Epithelial cell of proximal tubule (primary cell): ENCODE results near the gene ATF2. TPM values are rescaled to one million over a fixed set of nuclear protein-coding genes. Genes with fewer than 3 reads are reported as not detected.

Source experiments
- DNase-seq: peaks from one replicate; pipeline ENCODE4 v3.0.0-alpha.2; 2011; ENCODE audit warnings: low read depth
- H3K4me3 ChIP-seq: 2 replicates; pipeline ENCODE4 v1.5.1; 2011; ENCODE audit warnings: low read depth, mild to moderate bottlenecking, low read length
- CTCF ChIP-seq: conservative IDR thresholded peaks from 2 replicates; pipeline ENCODE4 v1.5.1; 2012; ENCODE audit warnings: low read depth, mild to moderate bottlenecking, low read length
- total RNA-seq: library from RNA; depleted of rRNA; stranded (reverse); fragments of >200 nt; gene quantifications from 2 replicates; pipeline ENCODE4 v1.2.3, GENCODE V29; 2015

ATF2 gene
- total RNA-seq, 1 donor from 2014 or later, result 47.5 TPM

GRCh38 chr2:175175896-175176295 lies 7.9 kb upstream of the ATF2 start:
- no peak for TF ChIP-seq CTCF
- DNase-seq, result no peak
- H3K4me3 ChIP-seq, result no peak overlapping the region

- no peak for TF ChIP-seq CTCF
- DNase-seq, result no peak
- H3K4me3 ChIP-seq, result no peak overlapping the region
These were observed 7.3 kb upstream of the ATF2 start for GRCh38 chr2:175175320-175175719.

- no peak for DNase-seq
These were observed 2.8 kb upstream of the ATF2 start for GRCh38 chr2:175170659-175171304.

GRCh38 chr2:175169191-175169590 lies 1.2 kb upstream of the ATF2 start:
- no peak for DNase-seq
- peak overlapping the region; percentile 73 for H3K4me3 ChIP-seq
- no peak for TF ChIP-seq CTCF

More at GRCh38 chr2:175170659-175171304, 2.8 kb upstream of the ATF2 start:
- H3K4me3 ChIP-seq, result no peak overlapping the region
- no peak for TF ChIP-seq CTCF

- H3K4me3 ChIP-seq, result peak overlapping the region; percentile 73
- DNase-seq, result no peak
- no peak for TF ChIP-seq CTCF
These were observed 552 bp upstream of the ATF2 start for GRCh38 chr2:175168564-175168945.

- DNase-seq, result no peak
- TF ChIP-seq CTCF, result no peak
- peak overlapping the region; percentile 98 for H3K4me3 ChIP-seq
These were observed 769 bp downstream of the ATF2 start for GRCh38 chr2:175167076-175167791.
